Subcutaneous abdominal adipose tissue (tissue), 5 donors: ENCODE measurements around the gene PRKCI.
"Not testable (repeated sequence)": the region's sequence is repeated elsewhere in the genome, so short reads cannot be mapped to it uniquely, and the experiment has no call there.

Source experiments
- H3K27ac ChIP-seq: one replicate; pipeline ENCODE4 v1.7.0; 2013; ENCODE audit warnings: low read depth, mild to moderate bottlenecking, inconsistent platforms, low read length, moderate library complexity
- H3K27me3 ChIP-seq, 5 donors: one replicate each; pipeline ENCODE4 v1.7.0; 2013; ENCODE audit warnings: low read length in 5 of 5, inconsistent platforms in 1 of 5; ENCODE audit not compliant: control insufficient read depth in 5 of 5, insufficient read depth in 4 of 5
- H3K36me3 ChIP-seq, 5 donors: one replicate each; pipeline ENCODE4 v1.7.0; 2013; ENCODE audit warnings: low read length in 5 of 5; ENCODE audit not compliant: control insufficient read depth in 5 of 5, insufficient read depth in 5 of 5
- H3K4me1 ChIP-seq, 5 donors: one replicate each; pipeline ENCODE4 v1.7.0; 2013; ENCODE audit warnings: low read length in 5 of 5, mild to moderate bottlenecking in 3 of 5, moderate library complexity in 1 of 5; ENCODE audit not compliant: control insufficient read depth in 5 of 5, insufficient read depth in 5 of 5
- H3K4me3 ChIP-seq, 5 donors: one replicate each; pipeline ENCODE4 v1.7.0; 2013; ENCODE audit warnings: low read length in 5 of 5, low read depth in 1 of 5
- H3K9ac ChIP-seq, 5 donors: one replicate each; pipeline ENCODE4 v1.7.0; 2013; ENCODE audit warnings: low read length in 5 of 5, mild to moderate bottlenecking in 4 of 5, moderate library complexity in 3 of 5
- H3K9me3 ChIP-seq, 5 donors: one replicate each; pipeline ENCODE4 v1.7.0; 2013; ENCODE audit warnings: low read length in 5 of 5; ENCODE audit not compliant: control insufficient read depth in 5 of 5
- donor health status: healthy.
- donor health status: healthy.
- donor health status: healthy.
- donor health status: healthy.
- donor health status: healthy.

The PRKCI gene

GRCh38 chr3:170200987-170201386 lies 21.2 kb upstream of the PRKCI start:
- Histone ChIP-seq H3K4me3 (no peak overlapping the region), H3K4me1 (peaks cover 0 to 7% (median 0%) of the 10 kb centered on the region in 5 donors), H3K9ac (no peak overlapping the region), H3K9me3 (no peaks in the 10 kb centered on the region), H3K36me3 (no peaks in the 10 kb centered on the region), H3K27me3 (no peaks in the 10 kb centered on the region), H3K27ac (no peak overlapping the region)

- H3K9me3 ChIP-seq: no peaks in the 10 kb centered on the region
- H3K27me3 ChIP-seq: no peaks in the 10 kb centered on the region
- no peaks in the 10 kb centered on the region for H3K36me3 ChIP-seq
- no peak overlapping the region for H3K4me3 ChIP-seq
- H3K9ac ChIP-seq: no peak overlapping the region
- H3K4me1 ChIP-seq: peaks cover 0 to 7% (median 0%) of the 10 kb centered on the region in 5 donors
- H3K27ac ChIP-seq: no peak overlapping the region
Observed at GRCh38 chr3:170201527-170201926, 20.7 kb upstream of the PRKCI start.

GRCh38 chr3:170203457-170203856 lies 18.8 kb upstream of the PRKCI start:
- Histone ChIP-seq H3K9ac (no peak overlapping the region), H3K9me3 (no peaks in the 10 kb centered on the region), H3K27ac (no peak overlapping the region), H3K4me1 (peaks cover 0 to 7% (median 0%) of the 10 kb centered on the region in 5 donors), H3K36me3 (no peaks in the 10 kb centered on the region), H3K27me3 (no peaks in the 10 kb centered on the region), H3K4me3 (no peak overlapping the region)

- Histone ChIP-seq H3K27me3 (no peaks in the 10 kb centered on the region), H3K9ac (no peak overlapping the region), H3K4me1 (peaks cover 0 to 7% (median 0%) of the 10 kb centered on the region in 5 donors), H3K36me3 (no peaks in the 10 kb centered on the region), H3K9me3 (no peaks in the 10 kb centered on the region), H3K4me3 (no peak overlapping the region), H3K27ac (no peak overlapping the region)
Observed at GRCh38 chr3:170204023-170204472, 18.2 kb upstream of the PRKCI start.

GRCh38 chr3:170204509-170204908 lies 17.7 kb upstream of the PRKCI start:
- no peak overlapping the region for H3K9ac ChIP-seq
- peaks cover 0 to 7% (median 0%) of the 10 kb centered on the region in 5 donors for H3K4me1 ChIP-seq
- no peak overlapping the region for H3K27ac ChIP-seq
- H3K36me3 ChIP-seq: no peaks in the 10 kb centered on the region
- H3K4me3 ChIP-seq: no peak overlapping the region
- H3K27me3 ChIP-seq: no peaks in the 10 kb centered on the region
- H3K9me3 ChIP-seq: no peaks in the 10 kb centered on the region

- Histone ChIP-seq H3K27ac (no peak overlapping the region), H3K36me3 (no peaks in the 10 kb centered on the region), H3K4me1 (peaks cover 0 to 7% (median 0%) of the 10 kb centered on the region in 5 donors), H3K9me3 (no peaks in the 10 kb centered on the region), H3K9ac (no peak overlapping the region), H3K27me3 (no peaks in the 10 kb centered on the region), H3K4me3 (no peak overlapping the region)
Observed at GRCh38 chr3:170205302-170205701, 16.9 kb upstream of the PRKCI start.

GRCh38 chr3:170206164-170206762 lies 16.0 kb upstream of the PRKCI start:
- H3K9me3 ChIP-seq, H3K36me3 ChIP-seq, H3K4me3 ChIP-seq, H3K4me1 ChIP-seq, H3K27me3 ChIP-seq, H3K9ac ChIP-seq, H3K27ac ChIP-seq: not testable (repeated sequence)

- H3K27ac ChIP-seq: no peak overlapping the region
- no peaks in the 10 kb centered on the region for H3K36me3 ChIP-seq
- H3K27me3 ChIP-seq: no peaks in the 10 kb centered on the region
- H3K9ac ChIP-seq: no peak overlapping the region
- no peaks in the 10 kb centered on the region for H3K9me3 ChIP-seq
- H3K4me3 ChIP-seq: no peak overlapping the region
- peaks cover 0 to 7% (median 0%) of the 10 kb centered on the region in 5 donors for H3K4me1 ChIP-seq
Observed at GRCh38 chr3:170207717-170208116, 14.5 kb upstream of the PRKCI start.

GRCh38 chr3:170211668-170212067 lies 10.6 kb upstream of the PRKCI start:
- no peaks in the 10 kb centered on the region for H3K9me3 ChIP-seq
- no peak overlapping the region for H3K4me3 ChIP-seq

GRCh38 chr3:170219850-170220249 lies 2.4 kb upstream of the PRKCI start:
- no peak overlapping the region for H3K27ac ChIP-seq
- H3K9ac ChIP-seq: no peak overlapping the region
- no peak overlapping the region for H3K4me3 ChIP-seq
- H3K9me3 ChIP-seq: no peaks in the 10 kb centered on the region
- no peaks in the 10 kb centered on the region for H3K36me3 ChIP-seq
- H3K27me3 ChIP-seq: no peaks in the 10 kb centered on the region
- peaks cover 0 to 17% (median 11%) of the 10 kb centered on the region in 5 donors for H3K4me1 ChIP-seq

More at GRCh38 chr3:170211668-170212067, 10.6 kb upstream of the PRKCI start:
- no peaks in the 10 kb centered on the region for H3K36me3 ChIP-seq
- H3K9ac ChIP-seq: no peak overlapping the region
- no peaks in the 10 kb centered on the region for H3K27me3 ChIP-seq
- no peak overlapping the region for H3K27ac ChIP-seq
- H3K4me1 ChIP-seq: no peaks in the 10 kb centered on the region
